Fibroblast of lung (primary cell): ENCODE results near the gene TTC3. TPM values are rescaled to one million over a fixed set of nuclear protein-coding genes. Genes with fewer than 3 reads are reported as not detected.
A peak's percentile ranks its signal among the peaks of the same experiment; 100 is the strongest.

Experiments used
- DNase-seq, 2 donors: peaks; one replicate each; pipeline versions ENCODE4 v3.0.0 to v3.0.0-alpha.2; 2010; ENCODE audit warnings: low read depth in 2 of 2
- H2AFZ ChIP-seq: 2 replicates; pipeline ENCODE4 v1.5.1; 2012; ENCODE audit warnings: low read length, control low read depth, inconsistent platforms
- H3K27ac ChIP-seq: 2 replicates; pipeline ENCODE4 v1.5.1; 2011; ENCODE audit warnings: low read length, control low read depth; ENCODE audit not compliant: insufficient read depth
- H3K27me3 ChIP-seq: 2 replicates; pipeline ENCODE4 v1.5.1; 2011; ENCODE audit warnings: mild to moderate bottlenecking, low read length; ENCODE audit not compliant: control insufficient read depth, insufficient read depth
- H3K36me3 ChIP-seq: 2 replicates; pipeline ENCODE4 v1.5.1; 2011; ENCODE audit warnings: low read length; ENCODE audit not compliant: control insufficient read depth, insufficient read depth
- H3K4me1 ChIP-seq: 2 replicates; pipeline ENCODE4 v1.5.1; 2011; ENCODE audit warnings: low read length; ENCODE audit not compliant: control insufficient read depth, insufficient read depth; ENCODE audit errors: extremely low read depth
- H3K4me2 ChIP-seq: 2 replicates; pipeline ENCODE4 v1.5.1; 2011; ENCODE audit warnings: low read length, control low read depth; ENCODE audit not compliant: insufficient read depth; ENCODE audit errors: extremely low read depth
- H3K4me3 ChIP-seq, 4 experiments: fragments of 200-600 bp in 1 of 4; sonication (generic) in 1 of 4; replicated peaks in 1 of 4; 2 replicates each; pipeline ENCODE4 v1.5.1; 2011 to 2016; ENCODE audit warnings: low read length in 4 of 4, low read depth in 3 of 4, mild to moderate bottlenecking in 3 of 4, control low read depth in 2 of 4, inconsistent platforms in 1 of 4, mixed read lengths in 1 of 4; ENCODE audit not compliant: insufficient read depth in 1 of 4; ENCODE audit errors: control extremely low read depth in 1 of 4
- H3K79me2 ChIP-seq: 2 replicates; pipeline ENCODE4 v1.5.1; 2012; ENCODE audit warnings: mild to moderate bottlenecking, low read length, inconsistent platforms; ENCODE audit not compliant: control insufficient read depth, insufficient read depth
- H3K9ac ChIP-seq: 2 replicates; pipeline ENCODE4 v1.5.1; 2011; ENCODE audit warnings: mild to moderate bottlenecking, low read length, control low read depth; ENCODE audit not compliant: insufficient read depth
- H3K9me3 ChIP-seq: 2 replicates; pipeline ENCODE4 v1.5.1; 2012; ENCODE audit warnings: low read depth, low read length; ENCODE audit not compliant: control insufficient read depth, insufficient read depth
- H4K20me1 ChIP-seq: 2 replicates; pipeline ENCODE4 v1.5.1; 2011; ENCODE audit warnings: low read length; ENCODE audit not compliant: control insufficient read depth, insufficient read depth; ENCODE audit errors: extremely low read depth
- EZH2 ChIP-seq: IDR thresholded peaks from 2 replicates; pipeline ENCODE4 v1.5.1; 2012; ENCODE audit warnings: low read length, control low read depth, mild to moderate bottlenecking; ENCODE audit errors: missing control alignments
- polyA plus RNA-seq, 2 donors: library from polyadenylated mRNA; depleted of rRNA in 1 of 2; stranded (reverse) in 1 of 2; unstranded in 1 of 2; fragments of >200 nt; gene quantifications; 2 replicates each; pipeline ENCODE4 v1.2.1, GENCODE V29; 2011 to 2012; ENCODE audit warnings: missing spikeins in 1 of 2
- total RNA-seq: library from RNA; depleted of rRNA; stranded (reverse); fragments of >200 nt; gene quantifications from 2 replicates; pipeline ENCODE4 v1.2.1, GENCODE V29; 2014
- TF ChIP-seq, protein P1 (sequence below), 2 donors: IDR thresholded peaks in 1 of 2; conservative IDR thresholded peaks in 1 of 2; 1 replicate in 1 of 2; 2 replicates in 1 of 2; pipeline ENCODE4 v1.5.1; 2011 to 2012; ENCODE audit warnings: low read length in 2 of 2, control low read depth in 1 of 2, inconsistent platforms in 1 of 2, low read depth in 1 of 2, mild to moderate bottlenecking in 1 of 2

Gene TTC3
- total and polyA plus RNA-seq, 2 donors (not counting 1 experiment from before 2014, with no cell fraction given) = 121 to 224 TPM

DNA sequence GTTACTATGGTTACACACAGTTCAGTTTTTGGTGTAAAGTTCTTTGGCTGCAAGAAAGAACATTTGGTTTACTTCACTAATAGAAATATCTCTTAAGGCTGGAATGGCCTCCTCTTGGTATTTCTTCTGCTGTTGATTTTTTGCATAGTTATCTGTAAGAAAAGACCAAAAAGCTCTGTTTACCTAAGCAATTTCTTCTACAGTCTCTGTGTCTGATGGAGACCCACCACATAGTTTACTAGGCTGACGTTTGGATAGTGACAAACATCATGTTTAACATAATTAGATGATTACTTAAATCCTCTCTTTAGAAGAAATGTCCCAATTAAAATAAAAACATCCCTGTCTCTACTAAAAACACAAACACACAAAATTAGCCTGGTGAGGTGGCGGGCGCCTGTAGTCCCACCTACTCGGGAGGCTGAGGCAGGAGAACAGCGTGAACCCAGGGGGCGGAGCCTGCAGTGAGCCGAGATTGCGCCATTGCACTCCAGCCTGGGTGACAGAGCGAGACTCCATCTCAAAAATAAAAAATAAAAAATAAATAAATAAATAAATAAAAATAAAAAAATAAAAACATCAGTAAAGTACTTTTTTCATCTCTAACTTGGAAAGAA, 7.4 kb upstream of the TTC3 start:
- no peak for TF ChIP-seq EZH2
- TF ChIP-seq, protein P1, sequence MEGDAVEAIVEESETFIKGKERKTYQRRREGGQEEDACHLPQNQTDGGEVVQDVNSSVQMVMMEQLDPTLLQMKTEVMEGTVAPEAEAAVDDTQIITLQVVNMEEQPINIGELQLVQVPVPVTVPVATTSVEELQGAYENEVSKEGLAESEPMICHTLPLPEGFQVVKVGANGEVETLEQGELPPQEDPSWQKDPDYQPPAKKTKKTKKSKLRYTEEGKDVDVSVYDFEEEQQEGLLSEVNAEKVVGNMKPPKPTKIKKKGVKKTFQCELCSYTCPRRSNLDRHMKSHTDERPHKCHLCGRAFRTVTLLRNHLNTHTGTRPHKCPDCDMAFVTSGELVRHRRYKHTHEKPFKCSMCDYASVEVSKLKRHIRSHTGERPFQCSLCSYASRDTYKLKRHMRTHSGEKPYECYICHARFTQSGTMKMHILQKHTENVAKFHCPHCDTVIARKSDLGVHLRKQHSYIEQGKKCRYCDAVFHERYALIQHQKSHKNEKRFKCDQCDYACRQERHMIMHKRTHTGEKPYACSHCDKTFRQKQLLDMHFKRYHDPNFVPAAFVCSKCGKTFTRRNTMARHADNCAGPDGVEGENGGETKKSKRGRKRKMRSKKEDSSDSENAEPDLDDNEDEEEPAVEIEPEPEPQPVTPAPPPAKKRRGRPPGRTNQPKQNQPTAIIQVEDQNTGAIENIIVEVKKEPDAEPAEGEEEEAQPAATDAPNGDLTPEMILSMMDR (conservative IDR thresholded peaks at IDR 0.05 in 1 of 2, IDR thresholded peaks at IDR 0.05 in 1 of 2; ENCODE audit: low read depth in 1 of 2, low read length in 2 of 2) = no peak
- Histone ChIP-seq H3K79me2 (no peaks in the 10 kb centered on the region), H3K27ac (no peak overlapping the region), H3K4me2 (no peak overlapping the region), H3K27me3 (no peaks in the 10 kb centered on the region), H3K4me3 (no peak overlapping the region), H2AFZ (no peak overlapping the region), H4K20me1 (no peaks in the 10 kb centered on the region), H3K36me3 (no peaks in the 10 kb centered on the region), H3K9me3 (no peaks in the 10 kb centered on the region), H3K4me1 (peaks cover 2% of the 10 kb centered on the region), H3K9ac (no peak overlapping the region)
- no peak for DNase-seq

- H4K20me1 ChIP-seq = no peaks in the 10 kb centered on the region
- H3K4me3 ChIP-seq = peak overlapping the region; percentile 42 to 94 (median 64)
- peak overlapping the region; percentile 95 for H3K9ac ChIP-seq
- TF ChIP-seq, protein P1 (conservative IDR thresholded peaks at IDR 0.05 in 1 of 2, IDR thresholded peaks at IDR 0.05 in 1 of 2; ENCODE audit: low read depth in 1 of 2, low read length in 2 of 2) = no peak
- no peak for TF ChIP-seq EZH2
- peaks cover 32% of the 10 kb centered on the region for H3K79me2 ChIP-seq
- H3K9me3 ChIP-seq = no peaks in the 10 kb centered on the region
- no peaks in the 10 kb centered on the region for H3K27me3 ChIP-seq
- peak overlapping the region; percentile 91 for H3K27ac ChIP-seq
- peak; percentile 77 to 89 for DNase-seq
- no peaks in the 10 kb centered on the region for H3K36me3 ChIP-seq
- H2AFZ ChIP-seq = peak overlapping the region; percentile 24
- H3K4me1 ChIP-seq = peaks cover 4% of the 10 kb centered on the region
- peak overlapping the region; percentile 97 for H3K4me2 ChIP-seq
These were observed 1.3 kb upstream of the TTC3 start for GRCh38 chr21:37071561-37072273.

GRCh38 chr21:37072274-37072987, 623 bp upstream of the TTC3 start:
- Histone ChIP-seq H4K20me1 (no peaks in the 10 kb centered on the region), H3K79me2 (peaks cover 39% of the 10 kb centered on the region), H3K27me3 (no peaks in the 10 kb centered on the region), H2AFZ (peak overlapping the region; percentile 24), H3K9ac (peak overlapping the region; percentile 95), H3K4me1 (peaks cover 4% of the 10 kb centered on the region), H3K27ac (peak overlapping the region; percentile 91), H3K4me3 (peak overlapping the region; percentile 42 to 94 (median 64)), H3K9me3 (no peaks in the 10 kb centered on the region), H3K4me2 (peak overlapping the region; percentile 97), H3K36me3 (no peaks in the 10 kb centered on the region)
- DNase-seq = peak in 1 of 2 donors; percentile 92
- TF ChIP-seq, protein P1 (conservative IDR thresholded peaks at IDR 0.05 in 1 of 2, IDR thresholded peaks at IDR 0.05 in 1 of 2; ENCODE audit: low read depth in 1 of 2, low read length in 2 of 2) = no peak
- TF ChIP-seq EZH2 = no peak
